ENCODE results near the gene CACNA1S.

CACNA1S gene

DNA sequence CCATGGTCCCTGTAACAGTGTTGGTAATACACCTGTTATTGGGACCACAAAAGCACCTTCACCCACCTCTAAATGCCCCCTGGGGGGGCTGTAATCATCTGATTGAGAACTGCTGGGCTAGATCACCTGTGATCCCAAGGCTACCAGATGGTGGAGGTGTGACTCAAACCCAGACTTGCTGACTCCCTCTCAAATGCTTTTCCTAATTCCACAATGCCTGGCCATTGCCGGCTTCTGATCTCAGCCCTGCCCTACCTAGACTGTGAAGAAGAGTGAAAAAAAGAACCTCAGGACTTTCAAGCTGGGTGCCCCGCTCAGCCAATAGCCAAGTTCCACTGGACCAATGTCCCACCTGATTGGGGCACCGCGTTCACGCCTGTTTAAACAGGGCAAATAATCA lies 32.5 kb upstream of the CACNA1S start:
- Histone ChIP-seq H3K27ac (ENCODE audit: low read depth, low read length) (no peak overlapping the region), H3K4me2 (ENCODE audit: low read depth, low read length, poor library complexity, severe bottlenecking) (no peak overlapping the region), H3K27me3 (ENCODE audit: low read length) (no peaks in the 10 kb centered on the region), H3K4me3 (ENCODE audit: insufficient read depth, low read length, poor library complexity, severe bottlenecking) (no peak overlapping the region), H3K36me3 (ENCODE audit: low read length) (no peaks in the 10 kb centered on the region), H2AFZ (ENCODE audit: low read depth, low read length, severe bottlenecking) (no peak overlapping the region), H3K9me2 (replicated peaks; ENCODE audit: insufficient read depth, low read length) (no peaks in the 10 kb centered on the region), H3F3A (ENCODE audit: insufficient read depth) (no peaks in the 10 kb centered on the region), H3K79me2 (ENCODE audit: insufficient read depth, low read length) (no peaks in the 10 kb centered on the region), H3K9me3 (ENCODE audit: insufficient read depth, low read length) (no peaks in the 10 kb centered on the region), H4K20me1 (ENCODE audit: low read depth, low read length) (no peaks in the 10 kb centered on the region), H3K9ac (ENCODE audit: low read length) (no peak overlapping the region)
- no peak for TF ChIP-seq EZH2phosphoT487 (conservative IDR thresholded peaks at IDR 0.05; ENCODE audit: low read length)
- TF ChIP-seq, protein P1, sequence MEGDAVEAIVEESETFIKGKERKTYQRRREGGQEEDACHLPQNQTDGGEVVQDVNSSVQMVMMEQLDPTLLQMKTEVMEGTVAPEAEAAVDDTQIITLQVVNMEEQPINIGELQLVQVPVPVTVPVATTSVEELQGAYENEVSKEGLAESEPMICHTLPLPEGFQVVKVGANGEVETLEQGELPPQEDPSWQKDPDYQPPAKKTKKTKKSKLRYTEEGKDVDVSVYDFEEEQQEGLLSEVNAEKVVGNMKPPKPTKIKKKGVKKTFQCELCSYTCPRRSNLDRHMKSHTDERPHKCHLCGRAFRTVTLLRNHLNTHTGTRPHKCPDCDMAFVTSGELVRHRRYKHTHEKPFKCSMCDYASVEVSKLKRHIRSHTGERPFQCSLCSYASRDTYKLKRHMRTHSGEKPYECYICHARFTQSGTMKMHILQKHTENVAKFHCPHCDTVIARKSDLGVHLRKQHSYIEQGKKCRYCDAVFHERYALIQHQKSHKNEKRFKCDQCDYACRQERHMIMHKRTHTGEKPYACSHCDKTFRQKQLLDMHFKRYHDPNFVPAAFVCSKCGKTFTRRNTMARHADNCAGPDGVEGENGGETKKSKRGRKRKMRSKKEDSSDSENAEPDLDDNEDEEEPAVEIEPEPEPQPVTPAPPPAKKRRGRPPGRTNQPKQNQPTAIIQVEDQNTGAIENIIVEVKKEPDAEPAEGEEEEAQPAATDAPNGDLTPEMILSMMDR (IDR thresholded peaks at IDR 0.05; ENCODE audit: insufficient read depth, low read length, poor library complexity, severe bottlenecking), result no peak

DNA sequence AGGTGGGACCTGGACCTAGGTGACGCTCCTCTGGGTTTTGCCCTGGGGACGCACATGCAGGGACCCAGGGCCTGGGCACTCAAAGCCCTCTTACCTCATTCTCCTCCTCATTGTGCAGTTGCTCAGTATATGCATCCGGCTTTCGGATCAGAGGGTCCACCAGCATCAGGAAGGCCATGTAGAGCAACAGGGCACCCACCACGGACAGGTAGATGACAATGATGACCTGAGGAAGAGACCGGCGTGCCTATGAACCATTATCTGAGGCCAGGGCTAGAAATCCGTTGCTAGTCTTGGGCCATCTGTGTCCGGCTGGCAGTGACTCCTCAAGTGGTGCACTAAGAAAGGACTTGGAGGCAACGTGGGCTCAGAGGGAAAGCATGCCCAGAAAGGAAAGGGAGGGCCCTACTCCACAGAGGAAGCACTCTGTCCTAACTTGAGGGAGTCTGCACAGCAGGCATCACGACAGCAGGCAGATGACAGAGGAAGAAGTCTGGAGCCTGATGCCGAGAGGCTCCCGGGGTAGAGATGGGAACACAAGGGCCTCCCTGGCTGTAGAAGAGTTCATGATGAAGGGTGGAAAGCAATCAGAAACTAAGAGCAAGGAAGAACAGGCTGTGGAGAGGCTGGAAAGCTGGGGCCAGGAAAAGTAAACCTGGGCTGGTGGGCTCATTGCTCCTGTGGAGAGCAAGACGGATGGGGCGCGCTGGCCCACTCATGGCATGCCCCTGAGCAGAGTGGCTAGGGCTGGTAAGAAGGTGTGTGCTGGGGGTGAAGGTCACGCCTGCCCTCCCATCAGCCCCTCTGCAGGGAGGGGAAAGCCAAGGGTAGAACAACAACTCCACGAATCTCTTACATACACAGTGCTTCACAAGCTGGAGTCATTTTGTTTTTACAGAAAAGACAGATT lies 31.8 kb upstream of the CACNA1S start:
- no peaks in the 10 kb centered on the region for H4K20me1 ChIP-seq (ENCODE audit: low read depth, low read length)
- H3K36me3 ChIP-seq (ENCODE audit: low read length), result no peaks in the 10 kb centered on the region

DNA sequence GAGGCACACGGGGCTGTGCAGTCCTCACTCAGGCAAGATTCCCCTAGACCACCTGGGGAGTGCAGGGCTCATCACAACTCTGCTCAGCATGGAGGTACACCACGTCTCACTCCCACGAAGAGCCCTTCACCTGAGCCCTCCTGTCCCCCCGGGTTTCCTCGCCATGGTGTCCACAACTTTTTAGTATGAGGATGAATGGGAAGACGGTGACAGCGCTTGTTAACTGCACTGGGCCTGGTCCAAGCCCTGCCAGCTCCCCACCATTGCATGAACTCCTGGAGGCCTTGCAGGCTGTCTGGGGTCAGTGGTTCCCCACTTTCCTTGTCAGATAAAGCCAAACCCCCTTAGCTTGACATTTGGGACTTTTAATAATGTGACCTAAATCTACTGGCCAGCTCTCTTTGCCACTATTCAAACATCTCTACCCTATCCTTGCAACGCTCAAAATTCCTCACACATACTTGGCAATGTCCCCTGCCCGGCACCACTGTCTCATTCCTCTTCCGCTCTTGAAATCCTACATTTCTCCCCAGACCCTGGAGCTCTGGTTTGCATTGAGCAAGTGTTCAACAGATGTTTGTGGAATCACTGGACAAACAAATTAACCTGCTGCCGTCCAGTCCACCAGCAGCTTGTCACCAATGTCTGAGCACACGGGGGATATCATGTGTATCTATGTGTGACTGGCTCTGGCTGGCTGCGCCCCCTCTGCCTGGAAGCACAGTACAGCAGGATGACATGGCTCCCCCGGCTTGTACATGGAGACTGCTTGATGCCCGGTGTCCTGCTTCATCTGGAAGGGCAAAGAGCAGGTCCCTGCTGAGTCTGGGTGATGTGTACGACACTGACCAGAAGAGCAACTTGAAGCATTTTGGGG lies 30.9 kb upstream of the CACNA1S start:
- H4K20me1 ChIP-seq (ENCODE audit: low read depth, low read length), result no peaks in the 10 kb centered on the region
- H3K9me3 ChIP-seq (ENCODE audit: insufficient read depth, low read length), result no peaks in the 10 kb centered on the region
- no peak overlapping the region for H2AFZ ChIP-seq (ENCODE audit: low read depth, low read length, severe bottlenecking)
- TF ChIP-seq EZH2phosphoT487 (conservative IDR thresholded peaks at IDR 0.05; ENCODE audit: low read length), result no peak
- TF ChIP-seq, protein P1 (IDR thresholded peaks at IDR 0.05; ENCODE audit: insufficient read depth, low read length, poor library complexity, severe bottlenecking), result no peak
- H3K36me3 ChIP-seq (ENCODE audit: low read length), result no peaks in the 10 kb centered on the region
- no peaks in the 10 kb centered on the region for H3K79me2 ChIP-seq (ENCODE audit: insufficient read depth, low read length)
- no peak overlapping the region for H3K4me2 ChIP-seq (ENCODE audit: low read depth, low read length, poor library complexity, severe bottlenecking)
- no peak overlapping the region for H3K9ac ChIP-seq (ENCODE audit: low read length)
- no peaks in the 10 kb centered on the region for H3K27me3 ChIP-seq (ENCODE audit: low read length)
- H3K9me2 ChIP-seq (replicated peaks; ENCODE audit: insufficient read depth, low read length), result no peaks in the 10 kb centered on the region
- no peak overlapping the region for H3K27ac ChIP-seq (ENCODE audit: low read depth, low read length)
- H3F3A ChIP-seq (ENCODE audit: insufficient read depth), result no peaks in the 10 kb centered on the region
- no peak overlapping the region for H3K4me3 ChIP-seq (ENCODE audit: insufficient read depth, low read length, poor library complexity, severe bottlenecking)

More for the DNA sequence above, 31.8 kb upstream of the CACNA1S start:
- no peaks in the 10 kb centered on the region for H3K27me3 ChIP-seq (ENCODE audit: low read length)
- H3K9me2 ChIP-seq (replicated peaks; ENCODE audit: insufficient read depth, low read length), result no peaks in the 10 kb centered on the region
- H3K9me3 ChIP-seq (ENCODE audit: insufficient read depth, low read length), result no peaks in the 10 kb centered on the region
- no peaks in the 10 kb centered on the region for H3F3A ChIP-seq (ENCODE audit: insufficient read depth)
- no peak overlapping the region for H3K4me2 ChIP-seq (ENCODE audit: low read depth, low read length, poor library complexity, severe bottlenecking)
- no peak overlapping the region for H3K9ac ChIP-seq (ENCODE audit: low read length)
- H2AFZ ChIP-seq (ENCODE audit: low read depth, low read length, severe bottlenecking), result no peak overlapping the region
- H3K79me2 ChIP-seq (ENCODE audit: insufficient read depth, low read length), result no peaks in the 10 kb centered on the region
- no peak overlapping the region for H3K27ac ChIP-seq (ENCODE audit: low read depth, low read length)
- no peak overlapping the region for H3K4me3 ChIP-seq (ENCODE audit: insufficient read depth, low read length, poor library complexity, severe bottlenecking)
- TF ChIP-seq, protein P1 (IDR thresholded peaks at IDR 0.05; ENCODE audit: insufficient read depth, low read length, poor library complexity, severe bottlenecking), result no peak
- no peak for TF ChIP-seq EZH2phosphoT487 (conservative IDR thresholded peaks at IDR 0.05; ENCODE audit: low read length)
